Measurements from ENCODE around the gene NECTIN1.

NECTIN1 gene

DNA sequence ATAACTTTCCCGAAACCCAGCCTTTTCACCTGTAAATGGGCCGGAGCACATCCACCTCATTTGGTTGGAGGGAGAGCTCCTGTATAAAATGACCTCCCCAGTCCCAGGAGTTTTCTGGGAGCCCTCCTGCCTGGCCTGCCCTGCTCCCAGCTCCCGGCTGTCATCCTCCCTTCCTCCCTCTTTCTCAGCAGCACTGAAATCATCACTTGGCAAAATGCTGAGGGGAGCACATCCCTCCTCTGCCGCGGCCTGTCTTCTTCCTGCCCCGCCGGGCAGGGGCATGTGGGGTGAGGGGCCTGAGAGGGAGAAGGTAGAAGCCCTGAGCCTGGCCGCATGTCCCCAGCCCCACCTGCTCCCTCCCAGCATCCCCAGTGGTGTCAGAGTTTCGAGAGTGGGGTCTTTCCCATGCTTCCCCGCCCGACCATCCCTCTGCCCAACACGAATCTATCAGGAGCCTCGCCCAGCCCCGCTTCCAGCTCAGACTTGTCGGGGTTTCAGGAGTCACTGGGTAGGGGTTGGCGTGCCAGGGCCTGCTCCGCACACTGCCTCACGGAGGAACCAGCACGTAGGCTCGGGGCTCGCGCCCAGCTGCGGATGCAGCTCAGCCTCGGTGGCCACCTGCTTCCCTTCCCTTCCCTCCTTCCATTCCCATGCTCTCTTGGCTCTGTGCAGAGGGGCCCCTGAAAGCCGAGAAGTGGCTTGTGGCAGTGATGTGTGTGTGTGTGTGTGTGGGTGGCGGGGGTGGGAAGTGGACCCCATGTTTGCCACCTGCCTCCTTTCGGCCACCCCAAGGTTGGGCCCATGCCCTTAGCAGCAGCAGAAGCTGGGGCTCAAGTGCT lies 37.1 kb downstream of the NECTIN1 start:
- no peak for DNase-seq

DNA sequence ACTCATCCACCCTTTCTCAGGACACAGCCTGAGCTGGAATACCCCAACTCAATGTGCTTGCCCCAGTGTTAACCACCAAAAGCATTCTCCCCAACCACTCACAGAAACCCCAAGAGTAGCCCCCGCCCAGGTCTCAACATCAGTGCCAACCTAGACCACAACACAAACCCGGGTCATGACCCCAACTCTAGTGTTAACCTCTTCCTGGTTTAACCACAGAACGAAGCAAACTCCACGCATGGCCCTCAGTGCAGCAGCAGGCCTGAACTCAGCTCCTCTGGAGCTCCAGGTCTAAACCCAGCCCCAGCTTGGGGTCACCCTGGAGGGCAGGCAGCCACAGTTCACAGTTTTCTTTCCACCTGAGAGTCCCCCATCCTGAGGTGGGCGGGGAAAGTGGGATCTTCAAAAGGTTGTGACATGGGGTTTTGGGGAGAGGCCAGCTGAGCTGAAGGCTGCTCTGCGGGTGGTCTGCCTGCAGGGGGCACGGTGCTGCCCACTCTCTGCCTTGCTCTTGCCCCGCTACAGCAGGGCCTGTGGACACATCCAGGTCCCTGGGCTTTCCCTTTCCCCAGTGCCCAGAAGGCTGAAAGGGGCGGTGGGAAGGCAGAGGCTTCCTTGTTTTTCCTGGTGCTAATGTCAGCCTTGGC lies 37.9 kb downstream of the NECTIN1 start:
- no peak for DNase-seq

DNA sequence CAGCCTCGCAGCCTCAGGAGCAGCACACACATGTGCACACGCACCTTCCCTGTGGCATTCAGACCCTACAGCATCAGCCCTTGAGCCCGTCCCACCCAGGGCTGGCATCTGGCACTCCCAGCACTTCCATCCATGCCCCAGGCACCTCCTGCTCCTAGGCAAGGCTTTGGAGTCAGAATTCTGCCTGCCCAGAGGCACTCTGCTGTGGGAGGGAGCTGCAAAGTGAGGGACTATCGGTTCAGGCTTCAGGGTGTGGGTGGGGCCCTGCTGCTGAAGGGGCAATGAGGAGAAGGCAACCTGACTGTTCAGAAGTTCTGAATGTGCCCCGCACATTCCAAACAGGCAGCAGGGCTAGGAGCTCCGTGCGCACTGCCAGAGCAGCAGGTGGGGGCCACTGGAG lies 39.7 kb downstream of the NECTIN1 start:
- no peak for DNase-seq

DNA sequence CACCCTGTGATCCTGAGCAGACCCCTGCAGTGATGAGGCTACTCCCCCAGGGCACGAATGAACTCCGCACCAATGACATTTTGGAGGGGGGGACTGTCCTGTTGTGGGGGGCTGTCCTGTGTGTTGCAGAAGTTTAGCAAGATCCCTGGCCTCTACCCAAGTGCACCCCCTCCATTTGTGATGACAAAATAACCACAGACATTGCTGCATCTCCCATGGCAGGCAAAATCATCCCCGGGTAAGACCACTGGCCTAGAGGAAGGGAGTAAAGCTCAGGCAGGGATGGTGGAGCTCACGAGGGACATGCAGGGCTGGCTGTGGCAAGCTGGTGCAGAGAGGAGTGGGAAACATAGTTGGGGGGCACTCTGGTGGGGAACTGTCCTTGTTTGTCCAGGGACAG lies 40.6 kb downstream of the NECTIN1 start:
- no peak for DNase-seq

DNA sequence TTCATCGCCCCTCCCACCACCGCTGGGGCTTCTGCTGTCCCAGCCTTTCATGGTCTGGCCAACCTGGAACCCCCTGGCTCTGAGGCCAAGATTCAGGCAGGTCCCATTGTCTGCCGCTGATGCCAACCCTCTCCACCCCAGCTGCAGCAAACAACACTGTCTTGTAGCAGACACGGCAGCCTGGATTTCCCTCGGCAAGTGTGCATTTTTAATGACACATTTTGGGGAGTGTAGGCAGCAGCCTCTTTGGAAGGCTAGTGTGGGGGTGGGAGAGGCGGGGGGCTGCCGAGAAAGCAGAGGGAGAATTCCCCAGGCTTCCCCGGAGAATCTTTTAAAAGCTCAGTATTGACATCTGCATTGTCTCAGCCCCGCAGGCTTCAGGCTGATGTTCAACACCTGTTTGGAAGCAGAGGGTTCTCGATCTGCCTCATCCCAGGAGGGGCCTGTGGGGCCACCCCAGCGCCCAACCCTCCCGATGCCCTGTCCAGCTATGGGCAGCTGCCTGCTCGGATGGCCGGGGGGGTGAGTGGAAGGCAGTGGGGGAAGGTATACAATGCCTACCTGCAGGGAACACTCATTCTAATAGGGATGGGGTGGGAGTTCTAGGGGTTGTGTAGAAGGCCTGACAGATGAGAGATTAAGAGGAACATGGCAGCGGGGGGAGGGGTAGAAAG lies 41.5 kb downstream of the NECTIN1 start:
- no peak for DNase-seq

DNA sequence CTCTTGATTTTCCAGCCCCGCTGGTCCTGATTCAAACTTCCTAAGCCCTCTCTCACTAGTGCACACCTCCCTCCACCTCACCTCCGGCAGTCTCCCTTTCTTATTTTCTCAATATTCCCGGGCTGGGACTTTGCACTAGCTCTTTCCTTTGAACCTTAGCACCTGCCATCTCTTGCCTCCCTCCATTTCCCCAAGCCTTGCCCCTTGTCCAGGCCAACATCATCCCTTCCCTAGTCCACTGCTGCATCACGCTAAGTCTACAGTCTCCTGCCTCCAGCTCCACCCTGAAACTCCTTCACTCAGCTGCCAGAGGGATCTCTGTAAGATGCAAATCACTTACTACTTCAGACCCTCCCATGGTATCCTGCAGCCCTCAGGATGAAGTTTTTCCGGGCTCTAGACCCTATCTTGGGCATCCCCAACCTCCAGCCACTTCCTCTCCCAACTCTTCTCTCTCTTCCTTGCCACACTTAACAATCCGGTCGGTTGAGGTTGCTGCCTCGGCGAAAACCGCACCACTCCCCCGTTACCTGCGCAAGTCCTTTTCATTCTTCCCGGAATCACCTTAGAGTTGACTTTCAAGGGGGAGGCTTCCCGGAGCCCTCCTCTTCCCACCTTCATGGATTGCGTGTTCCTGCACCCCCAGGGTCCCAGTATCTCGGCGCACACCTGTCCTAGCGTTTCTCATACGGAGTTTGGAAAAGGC lies 42.7 kb downstream of the NECTIN1 start:
- no peak for DNase-seq

DNA sequence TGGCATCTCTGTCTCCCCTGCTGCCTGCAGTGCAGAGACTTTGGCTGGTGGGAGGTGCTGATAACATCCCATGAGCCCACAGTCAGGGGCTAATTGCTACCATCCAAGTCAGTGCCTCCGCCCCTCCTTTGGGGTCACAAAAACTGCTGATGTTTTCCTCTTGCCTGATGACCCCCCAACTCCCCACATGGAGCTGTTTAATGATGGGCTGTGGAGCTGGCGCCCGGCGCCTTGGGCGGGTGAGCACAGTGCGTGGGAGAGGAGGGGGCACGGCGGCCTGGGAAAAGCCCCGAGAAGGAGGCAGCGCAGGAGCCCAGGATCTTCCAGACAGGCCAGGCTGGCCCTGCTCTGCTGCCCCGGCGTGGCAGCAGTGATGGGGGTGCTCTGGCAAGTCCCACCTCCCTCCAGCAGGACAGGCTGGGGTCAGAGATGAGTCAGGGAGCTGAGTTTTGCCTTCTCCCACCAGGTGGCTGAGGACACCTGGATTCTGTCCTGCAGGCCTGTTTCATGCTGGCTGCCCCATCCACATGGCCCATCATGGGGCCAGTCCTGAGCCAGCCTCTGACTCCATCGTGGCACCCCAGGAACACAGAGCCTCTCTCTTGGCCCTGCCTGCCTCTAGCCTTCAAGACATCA lies 43.8 kb downstream of the NECTIN1 start:
- no peak for DNase-seq

DNA sequence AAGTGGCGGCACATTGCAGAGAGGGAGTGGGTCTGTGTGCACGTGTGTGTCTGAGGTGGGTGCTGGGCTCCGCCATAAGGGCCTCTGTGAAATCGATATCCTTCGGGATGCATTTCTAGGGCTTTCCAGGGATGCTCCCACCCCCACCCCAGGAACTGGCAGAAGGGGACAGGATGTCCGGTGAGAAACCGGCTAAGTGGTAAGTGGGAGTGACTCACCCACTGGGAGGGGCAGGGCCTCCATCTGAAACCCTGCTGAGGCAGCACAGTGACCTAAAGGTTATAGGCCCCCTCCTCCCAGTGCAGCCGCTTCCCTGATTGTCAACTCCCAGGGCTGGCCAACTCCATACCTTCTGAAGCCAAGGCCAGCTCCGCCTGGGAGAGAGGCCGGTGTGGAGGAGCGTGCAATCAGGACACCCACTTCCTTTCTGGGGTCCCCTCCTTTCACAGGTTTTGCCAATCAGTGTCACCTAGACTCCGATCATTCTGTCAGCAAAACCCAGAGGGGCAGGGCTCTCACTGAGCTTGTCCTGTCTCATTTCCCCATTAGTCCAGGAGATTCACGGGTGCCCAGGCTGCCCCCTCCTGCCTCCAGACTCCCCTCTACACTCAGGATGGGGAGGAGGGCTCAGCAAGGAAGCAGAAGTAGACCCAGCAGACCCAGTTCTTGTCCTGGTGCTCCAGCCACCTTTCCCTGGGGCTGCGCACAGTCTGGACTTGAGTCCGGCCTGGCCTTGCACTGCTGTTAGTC lies 44.5 kb downstream of the NECTIN1 start:
- DNase-seq = no peak

DNA sequence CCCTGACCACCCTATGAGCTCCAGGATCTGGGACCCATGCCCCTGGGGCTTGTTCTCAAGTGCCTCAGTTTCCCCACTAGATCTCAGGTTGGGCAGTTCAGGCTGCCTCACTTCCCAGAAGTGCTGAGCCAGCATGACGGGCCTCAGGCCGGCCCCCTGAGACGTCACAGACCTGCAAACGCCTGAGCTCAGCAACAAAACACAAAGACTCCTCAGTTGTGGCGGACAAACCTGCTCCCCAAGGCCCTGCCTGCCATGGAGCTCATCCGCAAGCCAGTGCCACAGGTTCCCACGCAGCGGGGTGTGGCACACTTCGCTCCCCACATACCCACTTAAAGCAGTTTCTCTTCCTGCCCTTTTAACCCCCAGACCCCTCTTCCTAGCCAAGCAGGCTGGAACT lies 45.2 kb downstream of the NECTIN1 start:
- DNase-seq = no peak

DNA sequence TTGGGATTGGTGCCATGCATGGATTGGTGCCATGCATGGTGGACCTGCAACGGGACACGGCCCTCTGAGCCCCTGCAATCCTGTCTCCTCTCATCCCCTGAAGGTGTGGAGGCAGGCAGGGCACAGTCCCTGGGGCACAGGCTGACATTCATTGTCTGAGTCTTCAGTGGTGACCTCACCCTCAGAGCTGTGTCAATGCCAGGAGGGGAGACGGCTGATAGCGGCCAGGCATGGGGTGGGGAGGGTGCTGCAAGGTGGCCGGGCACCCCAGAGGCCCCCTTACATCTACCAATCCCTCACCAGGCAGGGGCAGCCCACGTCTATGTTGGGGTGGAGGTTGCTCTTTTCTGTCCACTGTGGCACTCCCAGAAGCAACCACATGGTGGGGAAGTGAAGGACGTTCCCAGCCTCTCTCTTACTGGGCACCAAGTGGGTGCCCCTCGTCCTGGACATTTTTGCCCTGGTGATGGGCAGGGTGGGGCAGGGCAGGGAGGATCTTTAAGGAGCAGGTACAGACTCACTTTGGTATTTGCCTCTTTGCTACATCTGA lies 47.6 kb downstream of the NECTIN1 start:
- DNase-seq = no peak

DNA sequence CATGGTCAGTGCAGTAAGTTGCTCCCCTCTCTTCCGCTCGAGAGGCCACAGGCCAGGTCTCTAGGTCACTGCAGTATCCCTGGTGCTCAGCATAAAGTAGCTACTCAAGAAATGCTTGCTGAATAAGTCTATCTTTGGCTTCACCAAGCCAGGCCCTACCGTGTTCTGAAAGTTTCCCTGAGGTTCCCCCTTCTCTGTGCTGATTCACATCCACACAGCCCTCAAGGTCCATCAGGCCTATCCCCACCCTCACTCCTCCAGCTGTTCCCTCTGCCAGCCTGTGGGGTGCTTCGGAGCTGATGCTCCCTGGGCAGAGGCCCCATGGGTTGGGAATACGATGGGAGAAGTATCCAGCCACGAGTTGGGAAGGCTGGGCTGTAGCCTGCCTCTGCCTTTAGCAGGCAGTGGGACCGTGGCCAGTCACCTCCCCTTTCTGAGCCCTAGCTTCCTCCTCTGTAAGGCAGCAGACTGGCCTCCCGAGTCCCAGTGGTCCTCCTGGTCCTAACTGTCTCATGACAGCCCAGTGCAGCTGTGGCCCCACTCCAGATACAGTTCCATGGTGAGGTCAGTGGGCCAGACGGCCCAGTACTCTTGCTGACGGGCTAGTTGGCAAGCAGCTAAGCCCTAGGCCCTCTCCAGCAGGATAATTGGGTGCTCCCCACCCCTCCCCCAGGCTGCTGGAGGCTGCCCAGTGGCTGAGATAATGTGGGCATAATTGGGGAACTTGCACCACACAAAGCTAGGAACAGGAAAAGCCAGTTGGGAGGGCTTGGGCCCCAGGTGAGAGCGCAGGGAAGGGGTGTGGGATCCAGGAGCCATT lies 48.2 kb downstream of the NECTIN1 start:
- peak; percentile 69 for DNase-seq

DNA sequence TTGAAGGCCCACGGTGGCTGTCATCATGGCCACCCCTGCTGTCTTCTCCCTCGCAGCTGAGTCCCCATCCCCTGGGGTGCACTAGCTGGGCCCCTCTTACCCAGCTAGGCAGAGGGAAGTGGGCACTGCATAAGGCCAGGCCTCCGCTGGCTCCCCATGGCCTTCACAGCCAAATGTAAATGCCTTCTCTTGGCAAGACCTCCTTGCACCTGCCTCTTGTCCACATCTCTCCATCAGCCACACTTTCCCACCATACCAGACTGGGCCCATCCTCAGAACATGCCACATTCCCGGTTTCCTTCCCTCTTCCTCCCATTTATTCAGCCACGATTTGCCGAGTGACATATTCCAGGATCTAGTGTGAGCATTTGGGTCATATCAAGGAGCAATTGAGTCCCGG lies 49.7 kb downstream of the NECTIN1 start:
- DNase-seq = no peak

DNA sequence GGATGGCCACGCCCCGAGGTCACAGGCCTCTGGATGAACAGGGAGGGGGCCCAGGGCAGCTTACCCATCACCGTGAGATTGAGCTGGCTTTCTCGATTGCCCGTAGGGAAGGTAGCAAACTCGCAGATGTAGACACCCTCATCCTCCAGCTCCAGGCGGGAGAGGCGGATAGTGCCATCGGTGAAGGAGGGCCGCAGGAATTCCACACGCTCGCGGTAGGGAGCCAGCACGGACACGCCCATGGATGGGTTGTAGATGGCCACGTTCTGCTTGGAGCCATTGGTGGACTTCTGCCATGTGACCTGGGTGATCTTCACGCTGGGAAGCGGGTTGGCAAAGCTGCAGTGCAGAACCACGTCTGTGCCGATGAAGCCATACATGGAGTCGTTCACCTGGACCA lies 50.6 kb downstream of the NECTIN1 start:
- no peak for DNase-seq

DNA sequence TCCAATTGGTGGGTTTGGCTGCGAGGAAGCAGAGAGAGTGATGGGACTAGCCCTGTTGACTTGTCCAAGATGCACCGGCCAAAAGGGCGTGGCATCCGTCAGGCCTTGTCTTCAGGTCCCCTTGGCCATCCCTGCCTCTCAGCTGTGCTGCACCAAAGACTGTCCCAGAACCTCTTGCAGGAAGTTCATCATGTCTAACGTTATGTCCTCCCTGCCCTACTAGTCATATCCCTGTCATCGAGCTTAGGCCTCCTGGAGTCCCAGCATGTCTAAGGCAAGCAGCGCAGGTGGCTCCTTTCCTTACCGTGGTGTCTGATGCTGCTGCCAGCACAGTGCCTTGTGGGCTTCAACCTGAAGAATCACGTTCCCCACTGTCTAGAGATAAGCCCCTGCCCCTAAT lies 51.2 kb downstream of the NECTIN1 start:
- DNase-seq = no peak

DNA sequence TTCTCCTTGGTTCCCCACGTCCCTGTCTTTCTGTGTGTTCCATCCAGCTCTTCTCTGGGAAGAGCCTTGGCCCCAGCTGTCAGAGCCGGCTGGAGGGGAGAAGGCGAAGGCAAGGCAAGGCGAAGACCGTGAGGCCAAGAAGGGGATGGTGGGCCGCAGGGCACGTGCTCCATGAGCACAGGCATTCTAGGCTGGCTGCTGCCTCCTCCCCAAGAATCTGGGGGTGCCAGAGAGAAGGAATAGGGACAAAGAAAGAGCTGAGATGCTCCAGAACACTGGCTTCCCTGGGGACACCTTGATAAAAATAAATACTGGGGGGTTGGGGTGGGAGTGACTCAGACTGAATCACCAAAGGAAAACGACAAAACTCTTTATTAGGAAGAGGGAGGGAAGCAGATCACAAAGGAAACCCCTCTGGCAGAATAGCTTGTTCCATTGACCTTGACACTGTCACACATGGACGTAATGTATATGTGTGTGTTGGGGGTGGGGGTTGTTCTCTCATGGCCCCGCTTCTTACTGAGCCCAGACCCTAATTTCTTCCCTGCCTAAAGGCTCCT lies 52.5 kb downstream of the NECTIN1 start:
- DNase-seq = no peak

DNA sequence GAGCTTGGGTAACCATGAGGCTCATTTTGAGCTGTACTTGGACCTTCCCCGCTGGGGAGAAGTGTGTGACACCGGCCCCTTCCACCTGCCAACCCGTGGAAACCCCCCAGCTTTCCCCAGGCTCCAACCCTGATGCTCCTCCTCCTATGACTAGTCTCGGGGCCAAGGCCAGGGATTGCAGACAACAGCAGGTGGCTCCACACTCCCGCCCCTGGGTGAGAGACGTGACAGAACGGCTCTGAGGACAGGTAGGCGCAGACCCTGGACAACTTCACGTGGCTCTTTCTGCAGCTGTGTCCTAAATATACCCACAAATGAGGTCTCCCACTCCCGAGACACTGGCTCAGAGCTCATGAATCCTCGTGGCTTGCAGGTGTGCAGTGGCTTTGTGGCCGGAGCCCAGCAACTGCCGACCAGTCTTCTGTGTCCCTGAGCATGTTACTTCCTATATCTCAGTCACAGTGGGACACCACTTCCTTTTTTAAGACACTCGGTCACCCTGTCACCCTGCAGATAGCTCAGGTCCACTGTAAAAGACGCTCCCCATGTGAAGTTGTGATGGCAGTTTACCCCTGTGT lies 55.2 kb downstream of the NECTIN1 start:
- no peak for DNase-seq

DNA sequence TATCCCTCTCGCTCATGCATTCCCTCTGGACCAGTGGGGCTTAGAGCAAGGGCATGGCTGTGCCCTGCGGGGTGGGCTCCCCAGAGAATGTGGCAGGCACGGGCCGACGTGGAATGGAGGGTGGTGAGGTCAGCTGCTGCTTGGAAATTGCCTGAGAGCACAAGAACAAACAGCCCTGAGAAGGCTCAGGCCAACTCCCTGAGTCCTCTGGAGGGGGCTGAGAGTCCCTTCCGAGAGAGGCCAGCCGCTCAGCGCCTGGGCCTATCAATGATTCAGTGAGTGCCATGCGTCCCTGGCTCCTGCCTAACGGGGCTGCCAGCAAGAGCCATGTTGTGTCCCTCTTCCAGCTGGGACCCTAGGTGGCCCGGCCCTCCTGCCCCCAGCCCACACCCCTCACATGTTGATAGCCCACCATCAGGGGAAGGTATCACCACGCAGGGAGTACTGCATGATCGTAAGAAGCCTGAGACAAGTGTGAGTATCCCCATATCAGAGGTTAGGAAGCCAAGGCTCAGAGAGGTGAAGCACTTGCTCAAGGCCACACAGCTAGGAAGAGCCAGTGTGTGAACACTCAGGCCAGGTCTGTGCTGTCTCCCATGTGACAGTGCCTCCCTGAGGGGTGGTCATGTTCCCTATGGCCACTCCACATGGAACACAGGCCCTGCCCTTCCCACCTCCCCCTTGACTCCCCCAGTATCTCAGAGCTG lies 55.8 kb downstream of the NECTIN1 start:
- DNase-seq = no peak

DNA sequence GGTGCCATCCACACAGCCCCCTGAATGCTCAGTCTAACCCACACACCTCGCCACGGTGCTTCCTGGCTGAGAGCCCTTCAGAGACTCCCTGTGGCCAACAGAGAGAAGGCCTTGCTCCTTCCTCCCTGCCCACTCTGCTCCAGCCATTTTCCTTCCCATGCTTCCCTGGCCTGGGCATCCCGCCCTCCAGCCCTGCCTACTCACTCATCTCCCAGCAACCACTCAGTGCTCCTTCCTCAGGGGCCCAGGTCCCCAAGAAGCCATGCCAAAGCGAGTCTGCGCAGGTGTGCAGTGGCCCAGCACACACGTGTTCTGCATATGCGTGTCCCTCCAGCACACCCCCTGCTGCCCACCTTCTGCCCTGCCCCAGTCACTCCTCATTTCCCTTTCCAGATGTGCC lies 56.4 kb downstream of the NECTIN1 start:
- DNase-seq = no peak

DNA sequence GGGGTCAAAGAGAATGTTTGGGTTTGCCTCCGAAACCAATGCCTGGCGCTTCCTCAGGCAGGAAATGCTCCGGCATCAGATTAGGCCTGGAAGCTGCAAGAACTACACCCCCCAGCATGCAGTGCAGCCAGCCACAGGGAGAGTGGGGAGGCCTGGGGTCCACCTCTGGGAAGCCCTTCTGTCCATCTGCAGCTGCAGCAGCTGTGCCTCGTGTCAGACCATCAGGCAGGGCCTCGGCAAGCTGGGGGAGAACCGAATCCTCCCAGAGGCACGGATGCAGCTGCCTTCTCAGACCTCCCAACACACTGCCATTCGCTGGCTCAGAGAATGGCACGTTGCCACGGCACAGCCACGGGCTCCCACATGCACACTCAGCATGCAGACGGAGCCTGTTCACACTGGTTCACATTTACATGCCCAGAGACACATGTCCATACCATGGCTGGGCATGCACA lies 57.4 kb downstream of the NECTIN1 start:
- DNase-seq = peak; percentile 84
